ENCODE measurements around the gene UBE2QL1. TPM values are rescaled to one million over a fixed set of nuclear protein-coding genes. Genes with fewer than 3 reads are reported as not detected.

Gene UBE2QL1
- total RNA-seq, 4 donors from 2014 or later, result 0.72 to 5.0 (median 2.4) TPM

DNA sequence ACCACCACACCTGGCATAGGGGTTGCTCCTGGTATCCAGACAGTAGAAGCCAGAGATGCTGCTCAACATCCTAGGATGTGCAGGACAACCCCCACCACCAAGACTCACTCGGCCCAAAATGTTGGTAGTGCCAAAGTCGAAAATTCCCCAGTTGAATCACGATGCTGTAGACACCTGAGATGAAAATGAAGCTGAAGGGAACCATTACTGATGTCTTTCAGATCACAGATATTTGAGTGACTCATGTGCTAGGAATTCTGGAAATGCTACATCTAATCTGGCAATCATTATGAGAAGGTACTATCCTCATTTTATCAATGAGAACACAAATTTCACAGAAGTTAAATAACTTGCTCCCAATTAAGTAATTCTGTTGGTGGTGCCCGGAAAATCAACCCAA lies 21.0 kb upstream of the UBE2QL1 start:
- DNase-seq (ENCODE audit: low spot score) (no peak), ATAC-seq (ENCODE audit: low FRiP score) (no peak)
- TF ChIP-seq, protein P1, sequence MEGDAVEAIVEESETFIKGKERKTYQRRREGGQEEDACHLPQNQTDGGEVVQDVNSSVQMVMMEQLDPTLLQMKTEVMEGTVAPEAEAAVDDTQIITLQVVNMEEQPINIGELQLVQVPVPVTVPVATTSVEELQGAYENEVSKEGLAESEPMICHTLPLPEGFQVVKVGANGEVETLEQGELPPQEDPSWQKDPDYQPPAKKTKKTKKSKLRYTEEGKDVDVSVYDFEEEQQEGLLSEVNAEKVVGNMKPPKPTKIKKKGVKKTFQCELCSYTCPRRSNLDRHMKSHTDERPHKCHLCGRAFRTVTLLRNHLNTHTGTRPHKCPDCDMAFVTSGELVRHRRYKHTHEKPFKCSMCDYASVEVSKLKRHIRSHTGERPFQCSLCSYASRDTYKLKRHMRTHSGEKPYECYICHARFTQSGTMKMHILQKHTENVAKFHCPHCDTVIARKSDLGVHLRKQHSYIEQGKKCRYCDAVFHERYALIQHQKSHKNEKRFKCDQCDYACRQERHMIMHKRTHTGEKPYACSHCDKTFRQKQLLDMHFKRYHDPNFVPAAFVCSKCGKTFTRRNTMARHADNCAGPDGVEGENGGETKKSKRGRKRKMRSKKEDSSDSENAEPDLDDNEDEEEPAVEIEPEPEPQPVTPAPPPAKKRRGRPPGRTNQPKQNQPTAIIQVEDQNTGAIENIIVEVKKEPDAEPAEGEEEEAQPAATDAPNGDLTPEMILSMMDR (IDR thresholded peaks at IDR 0.05), result no peak

DNA sequence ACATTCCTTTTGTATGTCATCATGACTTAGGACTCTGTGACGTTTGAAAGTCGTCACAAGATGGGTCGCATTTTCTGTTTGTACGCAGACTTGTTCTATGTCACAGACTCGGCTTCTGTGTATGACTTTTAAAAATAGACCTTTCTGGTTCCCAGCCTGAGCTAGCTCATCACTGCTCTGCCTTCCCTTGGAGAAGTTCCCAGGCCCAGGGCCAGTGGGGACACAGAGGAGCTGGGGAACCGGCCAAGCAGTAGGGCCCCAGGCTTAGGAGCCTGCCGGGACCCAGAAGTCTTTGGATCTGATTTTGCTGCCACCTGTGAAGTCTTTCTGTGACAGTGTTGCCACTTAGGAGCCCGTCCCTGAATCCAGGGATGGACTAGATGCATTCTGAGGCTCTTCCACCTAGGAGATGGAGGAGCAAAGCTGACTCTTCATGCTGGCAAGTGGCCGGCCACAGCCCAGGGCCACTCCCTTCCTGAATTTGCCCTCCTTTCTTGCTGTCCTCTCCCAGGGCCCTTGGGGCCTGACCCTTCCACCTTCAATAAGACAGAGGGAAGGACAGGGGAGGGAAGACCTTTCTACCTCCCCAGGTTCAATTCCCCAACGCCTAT lies 18.1 kb upstream of the UBE2QL1 start:
- TF ChIP-seq, protein P1 (IDR thresholded peaks at IDR 0.05), result no peak
- no peak for ATAC-seq (ENCODE audit: low FRiP score)

DNA sequence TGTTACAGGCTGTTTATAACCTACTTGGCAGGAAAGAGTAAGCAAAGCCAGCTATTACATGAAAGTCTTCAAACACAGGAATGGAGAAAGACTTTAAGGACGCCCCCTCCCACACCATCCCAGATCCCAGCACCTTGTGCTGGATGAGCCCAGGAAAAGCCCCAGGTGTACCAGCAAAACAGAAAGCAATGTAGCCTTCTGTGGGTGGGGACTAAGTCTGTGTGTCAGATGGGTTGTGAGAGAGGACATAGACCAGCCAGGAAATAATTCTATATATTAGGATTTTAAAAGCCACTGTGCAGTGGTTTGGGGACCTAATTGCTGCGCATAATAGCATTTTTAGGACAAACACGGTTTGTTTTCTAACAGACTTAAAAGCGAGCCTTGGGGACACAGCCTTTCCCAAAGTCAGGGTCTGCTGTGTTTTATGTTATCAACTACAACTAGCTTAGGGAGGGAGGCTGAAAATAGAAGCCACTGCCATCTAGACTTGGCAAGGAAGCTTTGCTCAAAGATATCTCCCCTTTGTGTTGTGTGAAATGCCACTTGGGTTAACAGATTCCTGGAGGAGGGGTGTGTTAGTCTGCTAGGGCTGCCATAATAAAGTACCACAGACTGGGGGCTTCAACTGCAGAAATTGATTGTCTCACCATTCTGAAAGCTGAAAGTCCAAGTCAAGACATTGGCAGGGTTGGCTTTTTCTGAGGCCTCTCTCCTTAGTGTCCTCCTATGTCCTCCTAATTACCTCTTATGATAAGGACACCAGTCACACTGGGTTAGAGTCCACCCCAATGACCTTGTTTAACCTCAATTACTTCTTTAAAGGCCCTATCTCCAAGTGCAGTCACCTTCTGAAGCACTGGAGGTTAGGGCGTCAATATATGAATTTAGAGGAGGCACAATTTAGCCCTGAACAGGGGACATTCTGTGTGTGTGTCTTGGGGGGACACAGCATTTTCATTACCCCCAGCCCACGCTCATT lies 17.2 kb upstream of the UBE2QL1 start:
- DNase-seq (ENCODE audit: low spot score), result no peak
- TF ChIP-seq, protein P1 (IDR thresholded peaks at IDR 0.05), result no peak
- no peak for ATAC-seq (ENCODE audit: low FRiP score)

More for the DNA sequence above, 18.1 kb upstream of the UBE2QL1 start:
- DNase-seq (ENCODE audit: low spot score), result no peak

DNA sequence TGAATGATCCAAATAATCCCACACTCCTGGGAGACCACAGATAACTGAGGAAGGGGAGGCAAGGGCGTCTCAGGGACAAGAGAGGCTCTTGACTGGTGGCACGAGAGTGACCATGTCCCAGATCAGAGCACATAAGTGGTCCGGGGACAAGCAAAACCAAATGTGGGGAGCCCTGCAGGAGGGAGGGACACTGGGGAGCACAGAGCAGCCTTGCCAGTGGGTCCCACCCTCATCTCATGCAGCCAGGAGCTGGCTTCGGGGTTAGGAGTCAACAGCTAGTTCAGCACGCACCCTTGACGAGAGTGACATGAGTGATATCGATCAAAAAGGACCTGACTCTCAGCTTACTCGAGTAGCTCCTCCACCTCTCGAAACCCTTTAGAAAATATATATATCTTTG lies 16.5 kb upstream of the UBE2QL1 start:
- DNase-seq (ENCODE audit: low spot score), result no peak

DNA sequence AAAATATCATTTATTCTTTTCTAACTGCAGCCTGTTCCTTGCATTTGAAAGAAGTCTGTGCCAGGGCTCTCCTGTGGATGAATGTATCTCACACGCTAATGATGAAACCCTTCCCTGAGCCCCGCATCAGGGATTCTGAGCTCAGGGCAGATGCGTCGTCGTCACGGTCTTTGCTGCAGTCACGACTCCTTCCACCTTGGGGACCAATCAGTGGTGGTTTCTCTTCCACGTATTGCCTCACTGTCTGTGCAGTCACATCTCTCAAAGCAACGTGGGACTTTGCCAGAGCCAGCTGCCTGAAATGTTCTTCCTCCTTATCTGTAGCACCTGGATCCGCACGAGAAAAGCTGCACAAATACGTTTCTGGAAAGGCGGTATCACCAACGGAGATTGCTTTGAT lies 13.9 kb upstream of the UBE2QL1 start:
- TF ChIP-seq, protein P1 (IDR thresholded peaks at IDR 0.05), result no peak
- ATAC-seq (ENCODE audit: low FRiP score) (no peak), DNase-seq (ENCODE audit: low spot score) (no peak)

More for the DNA sequence above, 16.5 kb upstream of the UBE2QL1 start:
- no peak for ATAC-seq (ENCODE audit: low FRiP score)
- TF ChIP-seq, protein P1 (IDR thresholded peaks at IDR 0.05), result no peak

DNA sequence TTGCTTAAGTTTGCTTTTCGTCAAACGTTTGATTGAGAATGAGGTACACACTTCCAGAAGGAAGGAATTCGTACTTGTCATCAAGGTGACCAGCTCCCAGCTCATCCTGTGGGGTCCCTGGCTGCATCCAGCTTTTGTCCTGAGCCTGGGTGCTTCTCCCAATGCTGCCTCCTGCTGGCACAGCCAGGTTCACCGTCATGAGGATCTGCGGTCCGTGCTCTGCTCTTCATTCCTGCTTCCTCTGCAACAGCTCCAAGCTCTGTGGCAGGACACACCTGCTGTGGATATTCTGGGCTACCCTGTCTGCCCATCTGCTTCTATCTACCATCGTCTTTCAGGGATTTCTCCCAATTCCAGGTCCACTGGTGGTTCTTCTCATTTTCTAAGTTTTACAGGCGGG lies 13.3 kb upstream of the UBE2QL1 start:
- DNase-seq (ENCODE audit: low spot score) (no peak), ATAC-seq (ENCODE audit: low FRiP score) (no peak)
- TF ChIP-seq, protein P1 (IDR thresholded peaks at IDR 0.05), result no peak
